K562 (cell line): Measurements from ENCODE around the gene MMS19. TPM values are rescaled to one million over a fixed set of nuclear protein-coding genes. Genes with fewer than 3 reads are reported as not detected.

Source experiments
- KLF16 ChIP-seq: IDR thresholded peaks from 2 replicates; pipeline ENCODE4 v1.6.1; 2016; ENCODE audit warnings: antibody characterized with exemption
- SMC3 ChIP-seq: conservative IDR thresholded peaks from 2 replicates; pipeline ENCODE4 v1.6.1; 2011; ENCODE audit warnings: low read depth, low read length, improper control_type of control experiment; ENCODE audit not compliant: insufficient read depth
- STAG1 ChIP-seq: sonication (generic); formaldehyde crosslinking; IDR thresholded peaks from 2 replicates; pipeline ENCODE4 v1.5.0; 2020; ENCODE audit warnings: missing genetic modification reagents, borderline replicate concordance
- THAP12 ChIP-seq: fragments of 250-450 bp; sonication (Bioruptor Pico); IDR thresholded peaks from 2 replicates; pipeline ENCODE4 v1.9.0; 2021; ENCODE audit warnings: mild to moderate bottlenecking, inconsistent platforms
- polyA plus RNA-seq, 8 experiments: library from polyadenylated mRNA; depleted of rRNA in 4 of 8; stranded (reverse) in 5 of 8; unstranded in 3 of 8; fragments of >200 nt; fragmentation: Nextera tagmentation in 2 of 8; fragmentation: Illumina TruSeq in 1 of 8; extraction: Ambion mirVana in 2 of 8; extraction: Trizol in 1 of 8; gene quantifications; 2 replicates each; pipeline versions ENCODE4 v1.2.1 to v1.2.3, GENCODE V29; 2011 to 2014; ENCODE audit warnings: inconsistent platforms in 1 of 8, missing spikeins in 1 of 8
- total RNA-seq, 7 experiments: library from RNA; depleted of rRNA in 6 of 7; stranded (reverse); fragments of >200 nt in 6 of 7; fragmentation: Illumina TruSeq in 2 of 7; extraction: Trizol in 2 of 7; gene quantifications; 2 replicates each; pipeline versions ENCODE4 v1.2.1 to v1.2.3, GENCODE V29; 2011 to 2021; ENCODE audit warnings: low replicate concordance in 1 of 7
- TF ChIP-seq, protein P1 (sequence below), 2 experiments: fragments of 450-650 bp; formaldehyde crosslinking in 1 of 2; IDR thresholded peaks; 2 replicates each; pipeline versions ENCODE4 v1.4.0 to v1.6.1; 2014 to 2020; ENCODE audit warnings: mild to moderate bottlenecking in 2 of 2, borderline replicate concordance in 1 of 2, low read depth in 1 of 2

The MMS19 gene
- total and polyA plus RNA-seq, 9 of the 15 experiments (the other 6 are each of a cell fraction or from before 2014, with no cell fraction given) = 40.1 to 110 (median 62.9) TPM

- TF ChIP-seq KLF16 (0 out of 2 replicates have a peak, but pooled peaks have one; percentile 9), STAG1 (CRISPR knock-in tag) (peak; percentile 23; the same call in 1 of the 2 replicates), THAP12 (no peak), SMC3 (peak; percentile 50)
- TF ChIP-seq, protein P1, sequence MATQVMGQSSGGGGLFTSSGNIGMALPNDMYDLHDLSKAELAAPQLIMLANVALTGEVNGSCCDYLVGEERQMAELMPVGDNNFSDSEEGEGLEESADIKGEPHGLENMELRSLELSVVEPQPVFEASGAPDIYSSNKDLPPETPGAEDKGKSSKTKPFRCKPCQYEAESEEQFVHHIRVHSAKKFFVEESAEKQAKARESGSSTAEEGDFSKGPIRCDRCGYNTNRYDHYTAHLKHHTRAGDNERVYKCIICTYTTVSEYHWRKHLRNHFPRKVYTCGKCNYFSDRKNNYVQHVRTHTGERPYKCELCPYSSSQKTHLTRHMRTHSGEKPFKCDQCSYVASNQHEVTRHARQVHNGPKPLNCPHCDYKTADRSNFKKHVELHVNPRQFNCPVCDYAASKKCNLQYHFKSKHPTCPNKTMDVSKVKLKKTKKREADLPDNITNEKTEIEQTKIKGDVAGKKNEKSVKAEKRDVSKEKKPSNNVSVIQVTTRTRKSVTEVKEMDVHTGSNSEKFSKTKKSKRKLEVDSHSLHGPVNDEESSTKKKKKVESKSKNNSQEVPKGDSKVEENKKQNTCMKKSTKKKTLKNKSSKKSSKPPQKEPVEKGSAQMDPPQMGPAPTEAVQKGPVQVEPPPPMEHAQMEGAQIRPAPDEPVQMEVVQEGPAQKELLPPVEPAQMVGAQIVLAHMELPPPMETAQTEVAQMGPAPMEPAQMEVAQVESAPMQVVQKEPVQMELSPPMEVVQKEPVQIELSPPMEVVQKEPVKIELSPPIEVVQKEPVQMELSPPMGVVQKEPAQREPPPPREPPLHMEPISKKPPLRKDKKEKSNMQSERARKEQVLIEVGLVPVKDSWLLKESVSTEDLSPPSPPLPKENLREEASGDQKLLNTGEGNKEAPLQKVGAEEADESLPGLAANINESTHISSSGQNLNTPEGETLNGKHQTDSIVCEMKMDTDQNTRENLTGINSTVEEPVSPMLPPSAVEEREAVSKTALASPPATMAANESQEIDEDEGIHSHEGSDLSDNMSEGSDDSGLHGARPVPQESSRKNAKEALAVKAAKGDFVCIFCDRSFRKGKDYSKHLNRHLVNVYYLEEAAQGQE (IDR thresholded peaks at IDR 0.05; ENCODE audit: borderline replicate concordance) = peak; percentile 33; the same call in 1 of the 2 replicates
- TF ChIP-seq, protein P1 (CRISPR knock-in tag; IDR thresholded peaks at IDR 0.05; ENCODE audit: low read depth) = no peak
These were observed 36.6 kb upstream of the MMS19 start (continued) for GRCh38 chr10:97534746-97535367.
